Parathyroid adenoma (tissue), 2 donors: ENCODE data around the gene JDP2.

Source experiments
- H2AFZ ChIP-seq: fragments of 300-600 bp; sonication (generic); one replicate; pipeline ENCODE4 v1.7.0; 2017; ENCODE audit warnings: antibody characterized with exemption, mild to moderate bottlenecking
- H3K27ac ChIP-seq: fragments of 300-600 bp; sonication (generic); one replicate; pipeline ENCODE4 v1.7.0; 2017
- H3K27me3 ChIP-seq: fragments of 300-600 bp; sonication (generic); one replicate; pipeline ENCODE4 v1.7.0; 2017; ENCODE audit warnings: low read length; ENCODE audit not compliant: control insufficient read depth, insufficient read depth
- H3K36me3 ChIP-seq: fragments of 300-600 bp; sonication (generic); one replicate; pipeline ENCODE4 v1.7.0; 2017; ENCODE audit warnings: low read length; ENCODE audit not compliant: control insufficient read depth, insufficient read depth
- H3K4me1 ChIP-seq: fragments of 300-600 bp; sonication (generic); one replicate; pipeline ENCODE4 v1.7.0; 2017; ENCODE audit warnings: control low read depth
- H3K4me2 ChIP-seq: fragments of 300-600 bp; sonication (generic); one replicate; pipeline ENCODE4 v1.7.0; 2017; ENCODE audit warnings: low read length
- H3K4me3 ChIP-seq: fragments of 300-600 bp; sonication (generic); one replicate; pipeline ENCODE4 v1.7.0; 2017; ENCODE audit warnings: low read depth, low read length
- H3K79me2 ChIP-seq: fragments of 300-600 bp; sonication (generic); one replicate; pipeline ENCODE4 v1.7.0; 2017; ENCODE audit warnings: control low read depth
- H3K9ac ChIP-seq: fragments of 300-600 bp; sonication (generic); one replicate; pipeline ENCODE4 v1.7.0; 2017; ENCODE audit warnings: mild to moderate bottlenecking
- H3K9me3 ChIP-seq: fragments of 300-600 bp; sonication (generic); one replicate; pipeline ENCODE4 v1.7.0; 2017; ENCODE audit warnings: low read length; ENCODE audit not compliant: control insufficient read depth
- CTCF ChIP-seq: fragments of 300-600 bp; sonication (generic); IDR thresholded peaks from one replicate; pipeline ENCODE4 v1.7.0; 2017; ENCODE audit warnings: antibody characterized with exemption, mild to moderate bottlenecking
- donor health status: primary hyperparathyroidism.

Gene JDP2

GRCh38 chr14:75519826-75520728, 92.3 kb downstream of the JDP2 start:
- Histone ChIP-seq H2AFZ (peak overlapping the region; percentile 92), H3K9ac (no peak overlapping the region), H3K27ac (peak overlapping the region; percentile 95), H3K4me2 (peak overlapping the region; percentile 47), H3K27me3 (no peaks in the 10 kb centered on the region), H3K36me3 (no peaks in the 10 kb centered on the region), H3K9me3 (no peaks in the 10 kb centered on the region), H3K79me2 (peaks cover 10% of the 10 kb centered on the region), H3K4me3 (no peak overlapping the region), H3K4me1 (peaks cover 47% of the 10 kb centered on the region)
- no peak for TF ChIP-seq CTCF

- Histone ChIP-seq H3K36me3 (no peaks in the 10 kb centered on the region), H3K9me3 (no peaks in the 10 kb centered on the region), H3K79me2 (peaks cover 18% of the 10 kb centered on the region), H2AFZ (peak overlapping the region; percentile 92), H3K4me3 (no peak overlapping the region), H3K27ac (peak overlapping the region; percentile 95), H3K4me1 (peaks cover 48% of the 10 kb centered on the region), H3K9ac (no peak overlapping the region), H3K4me2 (peak overlapping the region; percentile 47), H3K27me3 (no peaks in the 10 kb centered on the region)
- TF ChIP-seq CTCF = no peak
Measured at GRCh38 chr14:75520852-75521251, 93.0 kb downstream of the JDP2 start.

GRCh38 chr14:75521415-75522199, 93.8 kb downstream of the JDP2 start:
- Histone ChIP-seq H3K27ac (peak overlapping the region; percentile 95), H3K9me3 (no peaks in the 10 kb centered on the region), H3K36me3 (no peaks in the 10 kb centered on the region), H3K4me1 (peaks cover 53% of the 10 kb centered on the region), H3K79me2 (peaks cover 25% of the 10 kb centered on the region), H3K9ac (no peak overlapping the region), H3K27me3 (no peaks in the 10 kb centered on the region), H3K4me2 (peak overlapping the region; percentile 77), H3K4me3 (peak overlapping the region; percentile 59), H2AFZ (peak overlapping the region; percentile 92)
- no peak for TF ChIP-seq CTCF

GRCh38 chr14:75522224-75522982, 94.6 kb downstream of the JDP2 start, which contains the start of gene BATF:
TSS of gene BATF (plus strand) at chr14:75522469. CDS start at chr14:75522683, 214 bp downstream.
- H3K4me2 ChIP-seq = peak within 1 kb of the TSS; percentile 77
- H3K4me3 ChIP-seq = peak within 1 kb of the TSS; percentile 59
- peak within 1 kb of the TSS; percentile 92 for H2AFZ ChIP-seq
- H3K36me3 ChIP-seq = no peaks in the 10 kb centered on the region
- H3K4me1 ChIP-seq = peaks cover 53% of the 10 kb centered on the region
- H3K27me3 ChIP-seq = no peaks in the 10 kb centered on the region
- H3K79me2 ChIP-seq = peaks cover 29% of the 10 kb centered on the region
- H3K9ac ChIP-seq = peak within 1 kb of the TSS; percentile 47
- H3K9me3 ChIP-seq = no peaks in the 10 kb centered on the region
- H3K27ac ChIP-seq = peak within 1 kb of the TSS; percentile 95
- TF ChIP-seq CTCF = no peak
